RWPE2 (cell line): ENCODE results near the gene ATG9A.
A peak's percentile ranks its signal among the peaks of the same experiment; 100 is the strongest.

Experiments
- ATAC-seq: fragments of 200-7000 bp; cut with Tn5 transposase; 3 replicates; pipeline ENCODE4 v1.9.1; 2021; ENCODE audit warnings: low read depth
- DNase-seq: peaks from one replicate; pipeline ENCODE4 v3.0.0-alpha.2; 2020; ENCODE audit warnings: low spot score
- H3K27ac ChIP-seq: fragments of 450-650 bp; 2 replicates; pipeline ENCODE4 v1.5.1; 2017; ENCODE audit warnings: mild to moderate bottlenecking; ENCODE audit not compliant: poor library complexity, severe bottlenecking
- H3K27me3 ChIP-seq: fragments of 250-450 bp; sonication (Bioruptor Pico); 2 replicates; pipeline ENCODE4 v1.5.1; 2021; ENCODE audit warnings: mild to moderate bottlenecking, moderate library complexity; ENCODE audit not compliant: insufficient read depth, poor library complexity, severe bottlenecking
- H3K36me3 ChIP-seq: fragments of 250-450 bp; sonication (Bioruptor Pico); 2 replicates; pipeline ENCODE4 v1.5.1; 2020; ENCODE audit warnings: low read depth, mild to moderate bottlenecking, moderate library complexity
- H3K4me1 ChIP-seq: fragments of 250-450 bp; sonication (Bioruptor Pico); 2 replicates; pipeline ENCODE4 v1.5.1; 2021; ENCODE audit warnings: mild to moderate bottlenecking, moderate library complexity; ENCODE audit not compliant: insufficient read depth, poor library complexity, severe bottlenecking
- H3K4me3 ChIP-seq: fragments of 250-450 bp; sonication (Bioruptor Pico); 2 replicates; pipeline ENCODE4 v1.5.1; 2021; ENCODE audit warnings: mild to moderate bottlenecking, moderate library complexity; ENCODE audit not compliant: severe bottlenecking
- H3K9me3 ChIP-seq: fragments of 250-450 bp; sonication (Bioruptor Pico); 2 replicates; pipeline ENCODE4 v1.5.1; 2021; ENCODE audit warnings: mild to moderate bottlenecking, moderate library complexity; ENCODE audit not compliant: severe bottlenecking
- TF ChIP-seq, protein P1 (sequence below): fragments of 450-650 bp; IDR thresholded peaks from one replicate; pipeline ENCODE4 v1.5.1; 2017; ENCODE audit warnings: mild to moderate bottlenecking, moderate library complexity; ENCODE audit not compliant: poor library complexity, severe bottlenecking

The ATG9A gene

DNA sequence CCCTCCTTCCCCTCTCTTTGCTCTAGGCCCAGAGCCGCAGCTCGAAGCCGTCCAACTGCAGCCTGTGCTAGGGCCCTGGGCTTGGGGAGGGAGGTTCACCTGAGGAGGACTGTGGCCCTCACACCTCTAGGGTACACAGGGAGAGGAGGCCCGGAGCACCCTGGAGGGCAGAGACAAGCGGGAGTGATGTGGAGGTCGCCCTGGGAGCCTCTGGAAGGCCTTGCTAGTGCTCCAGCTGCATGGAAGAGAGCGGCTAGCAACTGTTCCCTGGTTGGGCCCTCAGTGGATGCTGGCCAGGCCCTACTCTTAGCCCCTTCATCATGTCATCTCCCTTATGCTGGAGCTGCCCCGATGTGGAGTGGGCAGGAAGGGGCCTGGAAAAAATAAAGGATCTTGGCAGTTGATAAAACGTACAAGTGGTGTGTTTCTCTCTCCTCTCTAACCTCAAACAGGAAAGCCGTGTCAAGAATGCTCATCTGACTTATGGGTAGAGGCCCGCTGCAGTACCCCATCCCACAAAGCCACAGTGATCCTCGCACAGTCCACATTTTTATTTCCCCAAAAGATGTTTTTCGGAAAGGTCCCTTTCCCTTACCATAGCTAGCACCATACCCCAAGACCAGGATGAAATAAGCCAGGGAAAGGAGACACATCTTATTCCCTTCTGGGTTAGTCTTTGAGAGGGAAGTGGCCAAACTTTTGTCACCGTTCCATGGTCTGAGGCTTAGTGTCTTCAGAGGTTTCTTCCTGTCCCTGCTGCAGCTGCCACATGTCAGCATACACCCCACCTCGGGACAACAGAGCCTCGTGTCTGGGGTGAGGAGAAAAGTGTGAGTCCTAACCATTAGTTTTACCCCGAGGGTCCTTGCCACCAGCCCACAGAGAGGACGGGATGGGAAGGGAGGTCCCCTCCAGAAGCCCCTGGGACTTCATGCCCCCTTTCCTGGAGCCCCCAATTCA lies 19.9 kb downstream of the ATG9A start:
- no peak for ATAC-seq
- no peaks in the 10 kb centered on the region for H3K9me3 ChIP-seq
- no peaks in the 10 kb centered on the region for H3K27me3 ChIP-seq
- peaks cover 33% of the 10 kb centered on the region for H3K36me3 ChIP-seq
- H3K4me3 ChIP-seq = no peak overlapping the region
- no peak overlapping the region for H3K27ac ChIP-seq
- peaks cover 7% of the 10 kb centered on the region for H3K4me1 ChIP-seq
- DNase-seq = no peak
- TF ChIP-seq, protein P1, sequence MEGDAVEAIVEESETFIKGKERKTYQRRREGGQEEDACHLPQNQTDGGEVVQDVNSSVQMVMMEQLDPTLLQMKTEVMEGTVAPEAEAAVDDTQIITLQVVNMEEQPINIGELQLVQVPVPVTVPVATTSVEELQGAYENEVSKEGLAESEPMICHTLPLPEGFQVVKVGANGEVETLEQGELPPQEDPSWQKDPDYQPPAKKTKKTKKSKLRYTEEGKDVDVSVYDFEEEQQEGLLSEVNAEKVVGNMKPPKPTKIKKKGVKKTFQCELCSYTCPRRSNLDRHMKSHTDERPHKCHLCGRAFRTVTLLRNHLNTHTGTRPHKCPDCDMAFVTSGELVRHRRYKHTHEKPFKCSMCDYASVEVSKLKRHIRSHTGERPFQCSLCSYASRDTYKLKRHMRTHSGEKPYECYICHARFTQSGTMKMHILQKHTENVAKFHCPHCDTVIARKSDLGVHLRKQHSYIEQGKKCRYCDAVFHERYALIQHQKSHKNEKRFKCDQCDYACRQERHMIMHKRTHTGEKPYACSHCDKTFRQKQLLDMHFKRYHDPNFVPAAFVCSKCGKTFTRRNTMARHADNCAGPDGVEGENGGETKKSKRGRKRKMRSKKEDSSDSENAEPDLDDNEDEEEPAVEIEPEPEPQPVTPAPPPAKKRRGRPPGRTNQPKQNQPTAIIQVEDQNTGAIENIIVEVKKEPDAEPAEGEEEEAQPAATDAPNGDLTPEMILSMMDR = no peak

DNA sequence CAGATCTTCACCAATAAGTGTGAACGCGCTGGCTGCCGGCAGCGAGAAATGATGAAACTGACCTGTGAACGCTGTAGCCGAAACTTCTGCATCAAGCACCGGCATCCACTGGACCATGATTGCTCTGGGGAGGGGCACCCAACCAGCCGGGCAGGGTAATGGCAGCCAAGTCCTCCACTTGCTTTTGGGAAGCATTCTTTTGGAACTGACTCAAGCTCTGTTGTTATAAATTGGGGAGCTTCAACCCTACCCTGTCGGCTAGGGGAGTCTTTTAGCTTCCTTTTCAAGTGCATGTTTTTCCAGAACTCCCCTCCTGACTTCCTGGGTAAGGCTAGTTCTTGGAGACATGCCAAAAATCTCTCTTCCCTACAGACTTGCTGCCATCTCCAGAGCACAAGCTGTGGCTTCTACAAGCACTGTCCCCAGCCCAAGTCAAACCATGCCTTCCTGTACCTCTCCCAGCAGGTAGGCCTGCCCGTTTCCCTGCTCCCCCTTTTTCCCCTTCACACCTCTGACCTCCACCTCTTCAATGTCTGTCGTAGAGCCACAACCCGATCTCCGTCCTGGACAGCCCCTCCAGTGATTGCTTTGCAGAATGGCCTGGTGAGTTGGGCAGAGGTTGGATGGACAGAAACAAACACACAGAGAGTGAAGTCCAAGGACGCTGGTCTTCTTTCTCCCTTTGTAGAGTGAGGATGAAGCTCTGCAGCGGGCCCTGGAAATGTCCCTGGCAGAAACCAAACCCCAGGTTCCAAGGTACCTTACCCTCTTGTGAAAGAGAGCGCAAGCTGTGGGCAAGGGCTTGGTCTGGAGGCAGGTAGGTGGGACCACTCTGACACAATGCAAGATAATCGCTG lies 21.3 kb downstream of the ATG9A start:
- no peak for DNase-seq
- Histone ChIP-seq H3K9me3 (no peaks in the 10 kb centered on the region), H3K36me3 (peaks cover 21% of the 10 kb centered on the region), H3K4me1 (peaks cover 7% of the 10 kb centered on the region), H3K4me3 (no peak overlapping the region), H3K27me3 (no peaks in the 10 kb centered on the region), H3K27ac (peak overlapping the region; percentile 58)
- TF ChIP-seq, protein P1 = no peak
- no peak for ATAC-seq

DNA sequence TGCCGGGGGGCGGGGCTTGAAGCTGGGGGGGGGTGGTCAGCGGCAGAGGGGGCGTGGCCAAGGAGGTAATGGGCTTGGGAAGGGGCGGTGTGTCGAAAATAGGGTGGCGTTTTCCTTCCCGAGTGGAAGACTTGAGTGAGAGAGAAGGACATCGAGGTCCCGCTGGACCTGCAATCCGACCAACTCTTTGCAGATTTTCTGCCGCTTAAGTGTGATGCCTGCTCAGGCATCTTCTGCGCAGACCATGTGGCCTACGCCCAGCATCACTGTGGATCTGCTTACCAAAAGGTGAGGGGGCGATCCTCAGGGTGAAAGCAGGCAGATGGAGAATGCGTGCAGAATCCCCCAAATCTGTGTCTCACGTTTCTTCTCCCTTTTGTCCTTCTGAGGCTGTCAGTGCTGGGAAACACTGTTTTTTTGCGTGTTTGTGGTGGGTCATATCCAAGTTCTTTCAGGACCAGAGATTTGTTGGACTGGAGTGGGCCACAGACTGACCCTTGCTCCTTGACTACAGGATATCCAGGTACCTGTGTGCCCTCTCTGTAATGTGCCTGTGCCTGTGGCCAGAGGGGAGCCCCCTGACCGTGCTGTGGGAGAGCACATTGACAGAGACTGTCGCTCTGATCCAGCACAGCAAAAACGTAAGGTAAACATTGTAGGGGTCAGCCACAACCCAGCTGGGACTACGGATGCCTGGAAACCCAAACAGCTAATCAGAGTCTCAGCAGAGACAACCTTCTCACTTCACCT lies 22.1 kb downstream of the ATG9A start:
- H3K4me1 ChIP-seq = peaks cover 7% of the 10 kb centered on the region
- H3K27ac ChIP-seq = peak overlapping the region; percentile 58
- DNase-seq (no peak), ATAC-seq (peak; percentile 1; the same call in 2 of the 3 replicates)
- H3K9me3 ChIP-seq = no peaks in the 10 kb centered on the region
- peak overlapping the region; percentile 43 for H3K4me3 ChIP-seq
- peaks cover 14% of the 10 kb centered on the region for H3K36me3 ChIP-seq
- TF ChIP-seq, protein P1 = no peak
- no peaks in the 10 kb centered on the region for H3K27me3 ChIP-seq

DNA sequence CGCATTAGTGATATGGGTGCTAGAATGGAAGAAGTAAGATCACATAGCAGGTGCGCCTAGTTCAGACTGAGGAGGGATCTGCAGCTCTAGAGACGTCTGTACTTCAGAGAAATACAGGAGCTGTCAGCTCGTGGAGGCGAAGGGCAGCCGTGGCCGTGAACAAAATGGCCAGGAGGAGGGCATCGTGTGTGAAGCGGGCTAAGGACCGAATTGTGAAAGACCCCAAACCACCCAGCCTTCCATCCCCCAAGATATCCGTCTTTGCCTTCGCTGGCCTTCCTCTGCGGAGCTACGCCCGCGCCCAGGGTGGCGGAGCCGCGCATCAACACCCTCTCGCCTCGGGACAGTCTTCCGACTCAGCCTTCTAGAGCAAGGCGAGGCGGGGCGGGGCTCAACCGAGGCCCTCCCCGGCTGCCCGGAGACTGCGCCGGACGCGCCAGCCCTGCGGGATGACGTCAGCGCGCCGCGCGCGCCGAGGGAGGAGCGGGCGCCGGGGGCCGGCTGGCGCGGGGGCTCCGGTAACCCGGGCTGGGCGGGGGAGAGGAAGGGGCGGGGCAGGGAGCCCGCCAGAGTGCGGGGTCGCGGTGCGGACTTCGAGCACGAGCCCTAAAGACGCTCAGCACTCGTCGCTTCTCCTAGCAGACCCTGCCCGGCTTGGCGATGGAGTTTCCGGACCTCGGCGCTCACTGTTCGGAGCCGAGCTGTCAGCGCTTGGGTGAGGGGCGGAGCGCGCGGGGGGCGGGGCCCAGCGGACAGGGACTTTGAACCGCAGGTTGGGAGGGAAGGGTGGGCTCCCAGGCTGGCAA lies 22.9 kb downstream of the ATG9A start, which contains the start of gene ZFAND2B:
Gene ZFAND2B, plus strand, starts transcription at position 455 of the 806 bp plus-strand sequence. Its CDS starts 206 bp downstream, at position 661.
- peak within 1 kb of the TSS; percentile 58 for H3K27ac ChIP-seq
- H3K4me1 ChIP-seq = peaks cover 7% of the 10 kb centered on the region
- TF ChIP-seq, protein P1 = no peak
- H3K4me3 ChIP-seq = peak within 1 kb of the TSS; percentile 43
- H3K27me3 ChIP-seq = no peaks in the 10 kb centered on the region
- H3K36me3 ChIP-seq = peaks cover 8% of the 10 kb centered on the region
- DNase-seq = peak; percentile 92
- H3K9me3 ChIP-seq = no peaks in the 10 kb centered on the region
- peak; percentile 96 for ATAC-seq
